Calu3 (cell line): ENCODE results near the gene CACUL1. TPM values are rescaled to one million over a fixed set of nuclear protein-coding genes. Genes with fewer than 3 reads are reported as not detected.
"Not testable (repeated sequence)": the region's sequence is repeated elsewhere in the genome, so short reads cannot be mapped to it uniquely, and the experiment has no call there.

Experiments used
- BruUV-seq: library from RNA; stranded (reverse); fragments of 400-500 nt; replicated peaks from 2 replicates; lab custom pipeline; 2021; lab: Mats Ljungman, UMichigan
- CTCF ChIA-PET: fragments of 300-600 bp; sonication (Branson Sonifier 250); formaldehyde crosslinking; loops from one replicate; lab custom pipeline; 2022; ENCODE audit warnings: antibody characterized with exemption; lab: Charles Lee
- DNase-seq: peaks from one replicate; pipeline ENCODE4 v3.0.0; 2022
- H3K27ac Mint-ChIP-seq: one replicate; pipeline ENCODE4 v1.8.0; 2022; ENCODE audit warnings: mixed read lengths; ENCODE audit not compliant: unreplicated experiment
- H3K27me3 Mint-ChIP-seq: one replicate; pipeline ENCODE4 v1.8.0; 2022; ENCODE audit warnings: mixed read lengths; ENCODE audit not compliant: unreplicated experiment
- H3K36me3 Mint-ChIP-seq: one replicate; pipeline ENCODE4 v1.8.0; 2022; ENCODE audit warnings: mild to moderate bottlenecking, moderate library complexity, mixed read lengths; ENCODE audit not compliant: insufficient read depth, unreplicated experiment
- H3K4me1 Mint-ChIP-seq: one replicate; pipeline ENCODE4 v1.8.0; 2022; ENCODE audit warnings: mild to moderate bottlenecking, low read depth, mixed read lengths; ENCODE audit not compliant: unreplicated experiment
- H3K4me3 Mint-ChIP-seq: one replicate; pipeline ENCODE4 v1.8.0; 2022; ENCODE audit warnings: mild to moderate bottlenecking, low read depth, moderate library complexity, mixed read lengths; ENCODE audit not compliant: unreplicated experiment
- H3K9me3 Mint-ChIP-seq: one replicate; pipeline ENCODE4 v1.8.0; 2022; ENCODE audit warnings: low read depth, mixed read lengths; ENCODE audit not compliant: unreplicated experiment
- intact Hi-C: fragments of 100-400 bp; cut with micrococcal nuclease; formaldehyde crosslinking; loops from one replicate; pipeline ENCODE4 v1.10.0; 2022; ENCODE audit not compliant: unreplicated experiment
- total RNA-seq: library from RNA; stranded (reverse); gene quantifications from 2 replicates; pipeline ENCODE4 v1.2.3, GENCODE V29; 2022
- TF ChIP-seq, protein P1 (sequence below): fragments of 200-600 bp; IDR thresholded peaks from one replicate; pipeline ENCODE4 v1.8.0; 2022; ENCODE audit warnings: antibody characterized with exemption; ENCODE audit not compliant: unreplicated experiment

The CACUL1 gene
- total RNA-seq, 1 experiment from 2014 or later, result 44.6 TPM

DNA sequence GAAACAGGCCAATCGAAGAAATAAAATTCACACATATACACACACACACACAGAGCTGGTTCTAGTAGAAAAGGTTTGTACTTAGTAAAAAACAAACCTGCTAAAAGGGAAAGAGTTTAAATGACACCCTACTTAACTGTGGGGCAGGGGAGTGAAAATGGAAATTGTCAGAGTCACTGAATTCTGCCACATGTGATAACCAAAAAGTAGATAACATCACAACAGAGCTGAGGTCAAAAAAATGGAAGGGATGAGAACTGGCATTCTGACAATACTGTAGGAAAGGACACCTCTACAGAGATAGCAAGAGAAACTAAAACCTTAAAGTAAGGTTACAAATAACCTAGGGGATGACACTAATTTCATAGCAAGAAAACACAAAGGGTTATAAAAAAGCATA is 74.6 kb downstream of the CACUL1 start:
- CTCF ChIA-PET, result interaction anchor here (0.7 kb wide), 1 partner anchor 13 kb away, joined by 3 read pairs; no protein-coding TSS in a partner anchor
- intact Hi-C loops, result no loop called here
- Mint-ChIP-seq H3K27me3 (no peaks in the 10 kb centered on the region), H3K27ac (no peak overlapping the region), H3K4me3 (no peak overlapping the region), H3K36me3 (peaks cover 9% of the 10 kb centered on the region), H3K9me3 (no peaks in the 10 kb centered on the region), H3K4me1 (no peaks in the 10 kb centered on the region)
- no peak for DNase-seq
- TF ChIP-seq, protein P1, sequence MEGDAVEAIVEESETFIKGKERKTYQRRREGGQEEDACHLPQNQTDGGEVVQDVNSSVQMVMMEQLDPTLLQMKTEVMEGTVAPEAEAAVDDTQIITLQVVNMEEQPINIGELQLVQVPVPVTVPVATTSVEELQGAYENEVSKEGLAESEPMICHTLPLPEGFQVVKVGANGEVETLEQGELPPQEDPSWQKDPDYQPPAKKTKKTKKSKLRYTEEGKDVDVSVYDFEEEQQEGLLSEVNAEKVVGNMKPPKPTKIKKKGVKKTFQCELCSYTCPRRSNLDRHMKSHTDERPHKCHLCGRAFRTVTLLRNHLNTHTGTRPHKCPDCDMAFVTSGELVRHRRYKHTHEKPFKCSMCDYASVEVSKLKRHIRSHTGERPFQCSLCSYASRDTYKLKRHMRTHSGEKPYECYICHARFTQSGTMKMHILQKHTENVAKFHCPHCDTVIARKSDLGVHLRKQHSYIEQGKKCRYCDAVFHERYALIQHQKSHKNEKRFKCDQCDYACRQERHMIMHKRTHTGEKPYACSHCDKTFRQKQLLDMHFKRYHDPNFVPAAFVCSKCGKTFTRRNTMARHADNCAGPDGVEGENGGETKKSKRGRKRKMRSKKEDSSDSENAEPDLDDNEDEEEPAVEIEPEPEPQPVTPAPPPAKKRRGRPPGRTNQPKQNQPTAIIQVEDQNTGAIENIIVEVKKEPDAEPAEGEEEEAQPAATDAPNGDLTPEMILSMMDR, result no peak
- no TSS peak for BruUV-seq

DNA sequence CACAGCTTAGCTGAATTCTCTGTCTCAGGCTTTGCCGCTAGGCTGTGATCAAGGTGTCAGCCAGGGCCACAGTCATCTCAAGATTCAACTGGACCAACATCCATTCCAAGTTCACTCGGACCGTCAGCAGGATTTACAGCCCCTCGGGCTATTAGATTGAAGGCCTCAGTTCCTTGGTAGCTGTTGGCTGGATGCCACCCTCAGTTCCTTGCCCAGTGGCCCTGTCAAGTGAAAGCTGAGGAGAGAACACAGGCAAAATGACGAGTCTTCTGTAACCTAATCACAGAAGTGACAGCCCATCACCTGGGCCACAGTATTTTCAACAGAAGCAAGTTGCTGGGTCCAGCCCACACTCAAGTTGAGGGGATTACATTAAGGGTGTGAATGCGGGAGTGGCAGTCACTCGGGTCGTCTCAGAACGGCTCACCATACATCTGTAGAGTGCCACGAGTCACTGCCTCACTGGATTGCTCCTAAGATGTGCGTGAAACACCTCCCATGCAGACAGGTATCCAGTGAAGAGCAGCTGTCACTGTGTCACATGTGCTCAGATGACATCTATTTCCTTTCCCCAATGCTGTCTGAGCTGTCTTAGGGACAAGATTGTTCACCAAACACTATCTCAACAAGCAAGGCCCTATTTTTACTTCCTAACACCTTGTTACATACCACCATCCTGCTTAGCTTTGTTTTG is 80.4 kb downstream of the CACUL1 start:
- intact Hi-C loops, result no loop called here
- H3K36me3 Mint-ChIP-seq, result peaks cover 10% of the 10 kb centered on the region
- H3K9me3 Mint-ChIP-seq, result no peaks in the 10 kb centered on the region
- H3K4me3 Mint-ChIP-seq, result no peak overlapping the region
- H3K4me1 Mint-ChIP-seq, result no peaks in the 10 kb centered on the region
- no peaks in the 10 kb centered on the region for H3K27me3 Mint-ChIP-seq
- no TSS peak for BruUV-seq
- DNase-seq, result no peak
- H3K27ac Mint-ChIP-seq, result no peak overlapping the region
- TF ChIP-seq, protein P1, result no peak
- CTCF ChIA-PET, result no interaction called here

DNA sequence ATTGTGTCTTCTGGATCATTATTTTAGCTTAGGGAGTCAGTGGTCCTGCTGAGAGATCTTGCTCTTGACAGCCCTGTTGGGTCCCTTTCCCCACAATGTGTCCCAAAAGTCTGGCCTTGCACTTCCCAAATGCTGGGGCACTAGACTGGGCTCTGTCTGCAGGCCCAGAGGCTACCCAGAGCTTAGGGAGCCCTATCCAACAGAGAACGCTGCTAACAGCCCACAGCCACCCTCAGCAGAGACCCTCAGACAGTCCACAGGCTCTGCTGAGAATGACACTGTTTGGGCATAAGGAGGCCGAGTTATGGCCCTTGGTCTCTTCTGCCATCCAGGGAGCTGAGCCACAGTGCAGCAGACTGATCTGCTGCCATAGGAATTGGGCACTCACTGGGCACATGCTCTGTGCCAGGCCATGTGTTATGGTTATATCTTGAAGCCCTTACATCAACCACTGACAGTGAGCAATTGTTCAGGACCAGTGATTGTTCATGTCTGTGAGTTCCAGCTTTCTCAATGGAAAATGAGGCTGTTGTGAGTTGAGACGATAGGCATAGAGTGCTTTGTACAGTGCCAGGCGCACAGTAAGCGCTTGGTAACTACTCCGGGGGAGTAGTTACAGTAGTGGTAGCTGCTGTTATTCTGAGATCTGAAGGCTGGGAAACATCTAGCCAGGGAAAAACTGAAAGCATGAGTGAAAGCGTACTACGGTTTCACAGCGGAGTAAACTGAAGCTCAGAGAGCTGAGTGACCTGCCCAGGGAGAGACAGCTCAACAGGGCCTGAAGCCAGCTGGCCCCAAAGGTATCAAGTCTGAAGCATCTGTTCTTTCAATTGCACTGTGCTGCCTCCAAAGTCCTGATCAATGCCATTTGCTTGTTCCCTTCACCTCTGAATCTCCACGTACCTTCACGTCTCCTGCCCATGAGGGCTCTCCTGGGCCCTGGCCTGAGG is 81.7 kb downstream of the CACUL1 start:
- no TSS peak for BruUV-seq
- CTCF ChIA-PET, result no interaction called here
- H3K27ac Mint-ChIP-seq, result no peak overlapping the region
- TF ChIP-seq, protein P1, result no peak
- intact Hi-C loops, result no loop called here
- no peak overlapping the region for H3K4me3 Mint-ChIP-seq
- H3K9me3 Mint-ChIP-seq, result no peaks in the 10 kb centered on the region
- no peaks in the 10 kb centered on the region for H3K27me3 Mint-ChIP-seq
- H3K4me1 Mint-ChIP-seq, result no peaks in the 10 kb centered on the region
- no peak for DNase-seq
- peaks cover 10% of the 10 kb centered on the region for H3K36me3 Mint-ChIP-seq

DNA sequence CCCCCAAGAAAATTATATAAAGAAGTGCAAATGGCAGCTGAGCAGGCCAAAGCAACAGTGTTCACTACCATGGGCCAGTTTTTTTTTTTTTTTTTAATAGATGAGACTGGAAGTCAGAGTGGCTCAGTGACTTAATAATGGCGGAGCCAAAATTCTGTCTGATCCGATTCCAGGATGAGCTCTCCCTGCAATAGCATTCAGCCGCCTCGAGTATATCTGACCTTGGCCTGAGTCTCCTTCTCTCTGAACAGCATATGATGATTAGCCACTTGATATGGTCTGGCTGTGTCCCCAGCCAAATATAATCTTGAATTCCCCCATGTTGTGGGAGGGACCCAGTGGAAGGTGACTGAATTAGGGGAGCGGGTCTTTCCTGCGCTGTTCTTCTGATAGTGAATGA is 82.6 kb downstream of the CACUL1 start:
- DNase-seq, result no peak
- Mint-ChIP-seq H3K4me3 (no peak overlapping the region), H3K27ac (no peak overlapping the region), H3K36me3 (peaks cover 5% of the 10 kb centered on the region), H3K9me3 (no peaks in the 10 kb centered on the region), H3K4me1 (no peaks in the 10 kb centered on the region), H3K27me3 (no peaks in the 10 kb centered on the region)
- CTCF ChIA-PET, result no interaction called here
- intact Hi-C loops, result no loop called here
- no TSS peak for BruUV-seq
- TF ChIP-seq, protein P1, result no peak

DNA sequence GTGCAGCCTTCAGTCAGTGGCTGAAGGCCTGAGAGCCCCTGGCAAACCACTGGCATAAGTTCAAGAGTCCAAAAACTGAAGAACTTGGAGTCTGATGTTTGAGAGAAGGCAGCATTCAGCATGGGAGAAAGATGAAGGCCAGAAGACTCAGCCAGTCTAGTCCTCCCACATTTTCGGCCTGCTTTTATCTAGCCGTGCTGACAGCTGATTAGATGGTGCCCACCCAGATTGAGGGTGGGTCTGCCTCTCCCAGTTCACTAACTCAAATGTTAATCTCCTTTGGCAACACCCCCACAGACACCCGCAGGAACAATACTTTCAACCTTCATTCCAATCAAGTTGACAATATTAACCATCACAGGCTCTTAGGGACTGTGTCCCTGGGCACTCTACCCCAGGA is 83.5 kb downstream of the CACUL1 start:
- not testable (repeated sequence) for H3K27me3 Mint-ChIP-seq

More for the DNA sequence above, 83.5 kb downstream of the CACUL1 start:
- H3K4me3 Mint-ChIP-seq, H3K4me1 Mint-ChIP-seq, BruUV-seq, H3K27ac Mint-ChIP-seq, H3K36me3 Mint-ChIP-seq, CTCF ChIA-PET, DNase-seq, H3K9me3 Mint-ChIP-seq, intact Hi-C loops: not testable (repeated sequence)
